K562 (cell line): Measurements from ENCODE around the gene SMIM12. TPM values are rescaled to one million over a fixed set of nuclear protein-coding genes. Genes with fewer than 3 reads are reported as not detected.

Experiments
- BMI1 ChIP-seq: fragments of 150-350 bp; IDR thresholded peaks from 2 replicates; pipeline ENCODE4 v1.6.1; 2014; ENCODE audit warnings: low read length
- DDX20 ChIP-seq: fragments of 450-650 bp; IDR thresholded peaks from 2 replicates; pipeline ENCODE4 v1.6.1; 2016; ENCODE audit warnings: missing genetic modification characterization, low read depth, mild to moderate bottlenecking, missing compliant biosample characterization, moderate library complexity
- DMBX1 ChIP-seq: fragments of 250-450 bp; sonication (Bioruptor Pico); IDR thresholded peaks from 2 replicates; pipeline ENCODE4 v1.8.0; 2022; ENCODE audit warnings: inconsistent platforms, mild to moderate bottlenecking, moderate library complexity, borderline replicate concordance
- ELF1 ChIP-seq: fragments of 200-800 bp; sonication (Bioruptor generic); IDR thresholded peaks from 2 replicates; pipeline ENCODE4 v1.6.1; 2016; ENCODE audit warnings: missing genetic modification characterization, missing compliant biosample characterization
- FIP1L1 ChIP-seq: fragments of 200-400 bp; formaldehyde crosslinking; IDR thresholded peaks from 2 replicates; pipeline ENCODE4 v1.6.1; 2018; ENCODE audit warnings: mild to moderate bottlenecking, low read depth, low read length; ENCODE audit not compliant: poor library complexity, severe bottlenecking
- HEY1 ChIP-seq: fragments of 250-450 bp; sonication (Bioruptor Pico); IDR thresholded peaks from 2 replicates; pipeline ENCODE4 v1.5.0; 2020; ENCODE audit warnings: mild to moderate bottlenecking, moderate library complexity, borderline replicate concordance
- MAFG ChIP-seq: fragments of 450-650 bp; conservative IDR thresholded peaks from 2 replicates; pipeline ENCODE4 v1.6.1; 2016; ENCODE audit warnings: missing genetic modification characterization, missing compliant biosample characterization
- MCM2 ChIP-seq: fragments of 450-650 bp; IDR thresholded peaks from 2 replicates; pipeline ENCODE4 v1.6.1; 2017; ENCODE audit warnings: low read depth, mild to moderate bottlenecking
- MEIS2 ChIP-seq: fragments of 450-650 bp; IDR thresholded peaks from 2 replicates; pipeline ENCODE4 v1.6.1; 2014; ENCODE audit warnings: mild to moderate bottlenecking; ENCODE audit not compliant: partially characterized antibody
- NBN ChIP-seq: fragments of 450-650 bp; IDR thresholded peaks from 2 replicates; pipeline ENCODE4 v1.6.1; 2016; ENCODE audit warnings: low read depth, mild to moderate bottlenecking
- PTTG1 ChIP-seq: fragments of 450-650 bp; IDR thresholded peaks from 2 replicates; pipeline ENCODE4 v1.6.1; 2016; ENCODE audit warnings: low read depth, mild to moderate bottlenecking, missing genetic modification characterization, missing compliant biosample characterization
- RAD51 ChIP-seq: fragments of 450-650 bp; IDR thresholded peaks from 2 replicates; pipeline ENCODE4 v1.7.1; 2016; ENCODE audit warnings: low read depth, mild to moderate bottlenecking, borderline replicate concordance
- SMARCC2 ChIP-seq: fragments of 450-650 bp; IDR thresholded peaks from 2 replicates; pipeline ENCODE4 v1.6.1; 2017; ENCODE audit warnings: antibody characterized with exemption, moderate library complexity, mild to moderate bottlenecking, low read depth
- SMARCE1 ChIP-seq: fragments of 450-650 bp; IDR thresholded peaks from 2 replicates; pipeline ENCODE4 v1.7.1; 2016; ENCODE audit warnings: mild to moderate bottlenecking
- SNIP1 ChIP-seq: fragments of 450-650 bp; IDR thresholded peaks from 2 replicates; pipeline ENCODE4 v1.7.1; 2017; ENCODE audit warnings: low read depth, mild to moderate bottlenecking
- TEAD1 ChIP-seq, 2 experiments: fragments of 450-650 bp in 1 of 2; sonication (generic) in 1 of 2; formaldehyde crosslinking; IDR thresholded peaks; 2 replicates each; pipeline versions ENCODE4 v1.4.0 to v1.8.0; 2020 to 2022; ENCODE audit warnings: mild to moderate bottlenecking in 2 of 2, missing genetic modification reagents in 1 of 2
- TRIM24 ChIP-seq, 2 experiments: fragments of 450-650 bp; IDR thresholded peaks; 2 replicates each; pipeline ENCODE4 v1.6.1; 2016
- ZNF232 ChIP-seq: sonication (generic); formaldehyde crosslinking; IDR thresholded peaks from 2 replicates; pipeline ENCODE4 v1.8.0; 2022; ENCODE audit warnings: mild to moderate bottlenecking, missing genetic modification reagents
- ZNF263 ChIP-seq: sonication (generic); formaldehyde crosslinking; IDR thresholded peaks from 2 replicates; pipeline ENCODE4 v1.8.0; 2022; ENCODE audit warnings: mild to moderate bottlenecking, missing genetic modification reagents, borderline replicate concordance
- polyA plus RNA-seq, 8 experiments: library from polyadenylated mRNA; depleted of rRNA in 4 of 8; stranded (reverse) in 5 of 8; unstranded in 3 of 8; fragments of >200 nt; fragmentation: Nextera tagmentation in 2 of 8; fragmentation: Illumina TruSeq in 1 of 8; extraction: Ambion mirVana in 2 of 8; extraction: Trizol in 1 of 8; gene quantifications; 2 replicates each; pipeline versions ENCODE4 v1.2.1 to v1.2.3, GENCODE V29; 2011 to 2014; ENCODE audit warnings: inconsistent platforms in 1 of 8, missing spikeins in 1 of 8
- total RNA-seq, 7 experiments: library from RNA; depleted of rRNA in 6 of 7; stranded (reverse); fragments of >200 nt in 6 of 7; fragmentation: Illumina TruSeq in 2 of 7; extraction: Trizol in 2 of 7; gene quantifications; 2 replicates each; pipeline versions ENCODE4 v1.2.1 to v1.2.3, GENCODE V29; 2011 to 2021; ENCODE audit warnings: low replicate concordance in 1 of 7
- TF ChIP-seq, protein P1 (sequence below), 2 experiments: fragments of 450-650 bp; formaldehyde crosslinking in 1 of 2; IDR thresholded peaks; 2 replicates each; pipeline versions ENCODE4 v1.4.0 to v1.6.1; 2014 to 2020; ENCODE audit warnings: mild to moderate bottlenecking in 2 of 2, borderline replicate concordance in 1 of 2, low read depth in 1 of 2
- TF ChIP-seq, protein P2 (sequence below): fragments of 250-450 bp; sonication (Bioruptor Pico); IDR thresholded peaks from 2 replicates; pipeline ENCODE4 v1.9.0; 2021; ENCODE audit warnings: mild to moderate bottlenecking

SMIM12 gene
- total and polyA plus RNA-seq, 9 of the 15 experiments (the other 6 are each of a cell fraction or from before 2014, with no cell fraction given), result 51.7 to 112 (median 63.9) TPM

DNA sequence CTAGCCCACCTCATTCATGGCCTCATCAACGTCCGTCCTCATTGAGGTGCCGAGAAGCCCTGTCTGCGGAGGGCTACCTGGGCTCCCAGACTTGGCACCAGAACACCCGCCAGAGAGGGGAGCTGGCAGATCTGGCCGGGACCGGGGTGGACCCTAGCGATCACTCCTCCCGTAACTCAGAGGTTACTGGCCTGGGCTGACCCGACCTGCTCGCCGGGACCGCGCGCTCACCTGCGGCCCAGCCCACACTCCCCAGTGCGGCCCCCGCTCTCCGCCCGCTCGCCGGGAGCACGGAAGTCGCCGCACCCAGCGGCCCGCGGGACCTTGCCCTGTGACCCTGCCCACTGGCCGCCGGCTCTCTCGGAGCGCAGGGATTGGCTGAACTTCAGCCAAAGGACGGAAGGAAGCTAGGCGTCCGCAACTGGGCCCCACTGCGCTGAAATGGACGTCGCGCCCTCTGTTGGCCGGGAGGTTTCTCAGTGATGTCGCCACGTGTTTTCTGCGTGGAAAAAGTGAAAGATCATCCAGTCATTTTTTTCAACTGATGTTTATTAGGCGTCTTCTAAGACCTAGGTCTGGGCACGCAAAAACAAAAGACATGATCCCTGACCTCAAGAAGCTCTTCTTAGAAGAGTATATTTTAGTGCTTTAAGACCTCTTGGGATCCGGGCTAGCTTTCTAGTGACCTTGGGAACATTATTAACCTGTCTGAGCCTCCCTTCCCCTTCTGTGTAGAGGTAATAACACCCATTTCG lies at the start of gene SMIM12 (continued):
- TF ChIP-seq, protein P1, sequence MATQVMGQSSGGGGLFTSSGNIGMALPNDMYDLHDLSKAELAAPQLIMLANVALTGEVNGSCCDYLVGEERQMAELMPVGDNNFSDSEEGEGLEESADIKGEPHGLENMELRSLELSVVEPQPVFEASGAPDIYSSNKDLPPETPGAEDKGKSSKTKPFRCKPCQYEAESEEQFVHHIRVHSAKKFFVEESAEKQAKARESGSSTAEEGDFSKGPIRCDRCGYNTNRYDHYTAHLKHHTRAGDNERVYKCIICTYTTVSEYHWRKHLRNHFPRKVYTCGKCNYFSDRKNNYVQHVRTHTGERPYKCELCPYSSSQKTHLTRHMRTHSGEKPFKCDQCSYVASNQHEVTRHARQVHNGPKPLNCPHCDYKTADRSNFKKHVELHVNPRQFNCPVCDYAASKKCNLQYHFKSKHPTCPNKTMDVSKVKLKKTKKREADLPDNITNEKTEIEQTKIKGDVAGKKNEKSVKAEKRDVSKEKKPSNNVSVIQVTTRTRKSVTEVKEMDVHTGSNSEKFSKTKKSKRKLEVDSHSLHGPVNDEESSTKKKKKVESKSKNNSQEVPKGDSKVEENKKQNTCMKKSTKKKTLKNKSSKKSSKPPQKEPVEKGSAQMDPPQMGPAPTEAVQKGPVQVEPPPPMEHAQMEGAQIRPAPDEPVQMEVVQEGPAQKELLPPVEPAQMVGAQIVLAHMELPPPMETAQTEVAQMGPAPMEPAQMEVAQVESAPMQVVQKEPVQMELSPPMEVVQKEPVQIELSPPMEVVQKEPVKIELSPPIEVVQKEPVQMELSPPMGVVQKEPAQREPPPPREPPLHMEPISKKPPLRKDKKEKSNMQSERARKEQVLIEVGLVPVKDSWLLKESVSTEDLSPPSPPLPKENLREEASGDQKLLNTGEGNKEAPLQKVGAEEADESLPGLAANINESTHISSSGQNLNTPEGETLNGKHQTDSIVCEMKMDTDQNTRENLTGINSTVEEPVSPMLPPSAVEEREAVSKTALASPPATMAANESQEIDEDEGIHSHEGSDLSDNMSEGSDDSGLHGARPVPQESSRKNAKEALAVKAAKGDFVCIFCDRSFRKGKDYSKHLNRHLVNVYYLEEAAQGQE (IDR thresholded peaks at IDR 0.05; ENCODE audit: borderline replicate concordance), result peak; percentile 41
- TF ChIP-seq, protein P1 (CRISPR knock-in tag; IDR thresholded peaks at IDR 0.05; ENCODE audit: low read depth), result no peak; the same call in 1 of the 2 replicates
- TF ChIP-seq ZNF263 (CRISPR knock-in tag), result peak; percentile 80
- TF ChIP-seq PTTG1 (tag), result no peak
- TF ChIP-seq ELF1 (tag), result peak; percentile 90
- peak; percentile 96 for TF ChIP-seq ZNF232 (CRISPR knock-in tag)
- peak; percentile 71; the same call in 1 of the 2 replicates for TF ChIP-seq RAD51
- no peak for TF ChIP-seq MCM2
- TF ChIP-seq MAFG (tag), result peak; percentile 38
- peak in 1 of 2 experiments; percentile 92; a peak in 2 of 4 replicates for TF ChIP-seq TEAD1 (CRISPR knock-in tag; IDR thresholded peaks at IDR 0.05)
- peak; percentile 25 for TF ChIP-seq MEIS2
- TF ChIP-seq NBN, result peak; percentile 91
- peak; percentile 88 for TF ChIP-seq SNIP1
- TF ChIP-seq SMARCC2, result 0 out of 2 replicates have a peak, but pooled peaks have one; percentile 15
- TF ChIP-seq SMARCE1, result no peak
- no peak for TF ChIP-seq HEY1 (CRISPR knock-in tag)
- TF ChIP-seq BMI1, result no peak
- TF ChIP-seq, protein P2, sequence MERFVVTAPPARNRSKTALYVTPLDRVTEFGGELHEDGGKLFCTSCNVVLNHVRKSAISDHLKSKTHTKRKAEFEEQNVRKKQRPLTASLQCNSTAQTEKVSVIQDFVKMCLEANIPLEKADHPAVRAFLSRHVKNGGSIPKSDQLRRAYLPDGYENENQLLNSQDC (CRISPR knock-in tag), result 0 out of 2 replicates have a peak, but pooled peaks have one; percentile 45
- no peak for TF ChIP-seq DMBX1
- TF ChIP-seq TRIM24 (IDR thresholded peaks at IDR 0.05), result peak; percentile 60 to 72; a peak in 3 of 4 replicates
- TF ChIP-seq DDX20 (tag), result no peak
- TF ChIP-seq FIP1L1, result peak; percentile 73
